Suprapubic skin (tissue), 4 donors: ENCODE results near the gene PRR7. TPM values are rescaled to one million over a fixed set of nuclear protein-coding genes. Genes with fewer than 3 reads are reported as not detected.

Experiments used
- DNase-seq, 2 donors: peaks; one replicate each; pipeline ENCODE4 v3.0.0-alpha.2; 2019; ENCODE audit warnings: low spot score in 2 of 2
- H3K27ac ChIP-seq: fragments of 200-600 bp; sonication (generic); one replicate; pipeline ENCODE4 v1.5.1; 2019
- H3K27me3 ChIP-seq: fragments of 200-600 bp; sonication (generic); one replicate; pipeline ENCODE4 v1.5.1; 2019
- H3K36me3 ChIP-seq: fragments of 200-600 bp; sonication (generic); one replicate; pipeline ENCODE4 v1.5.1; 2019
- H3K4me1 ChIP-seq: fragments of 200-600 bp; sonication (generic); one replicate; pipeline ENCODE4 v1.5.1; 2019
- H3K4me3 ChIP-seq: fragments of 200-600 bp; sonication (generic); one replicate; pipeline ENCODE4 v1.5.1; 2019; ENCODE audit warnings: mild to moderate bottlenecking
- H3K9me3 ChIP-seq: fragments of 200-600 bp; sonication (generic); one replicate; pipeline ENCODE4 v1.5.1; 2019
- CTCF ChIP-seq, 2 donors: fragments of 200-600 bp in 1 of 2; fragments of 450-650 bp in 1 of 2; sonication (generic) in 1 of 2; IDR thresholded peaks; one replicate each; pipeline ENCODE4 v1.5.1; 2016 to 2019; ENCODE audit warnings: antibody characterized with exemption in 2 of 2, mild to moderate bottlenecking in 1 of 2, moderate library complexity in 1 of 2
- EP300 ChIP-seq: sonication (generic); formaldehyde crosslinking; IDR thresholded peaks from one replicate; pipeline ENCODE4 v1.6.1; 2017; ENCODE audit warnings: antibody characterized with exemption
- POLR2A ChIP-seq, 2 donors: fragments of 450-650 bp; IDR thresholded peaks; one replicate each; pipeline ENCODE4 v1.6.1; 2017; ENCODE audit warnings: antibody characterized with exemption in 2 of 2, mild to moderate bottlenecking in 2 of 2, moderate library complexity in 2 of 2
- POLR2AphosphoS5 ChIP-seq, 3 donors: sonication (generic); formaldehyde crosslinking; IDR thresholded peaks; one replicate each; pipeline ENCODE4 v1.6.1; 2017; ENCODE audit warnings: antibody characterized with exemption in 3 of 3
- WGBS: methylation state at CpG from one replicate; pipeline ENCODE4 v1.1.5; 2018; 5-methylcytosine and 5-hydroxymethylcytosine counted together
- total RNA-seq, 4 donors: library from RNA; depleted of rRNA; stranded (reverse); fragments of >200 nt; gene quantifications; one replicate each; pipeline ENCODE4 v1.1.0, GENCODE V29; 2016

Gene PRR7
- total RNA-seq, 4 donors from 2014 or later = 5.7 to 9.8 (median 7.8) TPM

- TF ChIP-seq EP300 (no peak), CTCF (IDR thresholded peaks at IDR 0.05) (no peak), POLR2A (IDR thresholded peaks at IDR 0.05) (no peak), POLR2AphosphoS5 (IDR thresholded peaks at IDR 0.05) (no peak)
Observed at GRCh38 chr5:177444106-177445051, 2.2 kb upstream of the PRR7 start.

GRCh38 chr5:177445052-177445916 is 1.3 kb upstream of the PRR7 start:
- DNase-seq = no peak
- WGBS = 46% methylated on average over 10 of the region's 10 CpGs
- peaks cover 63% of the 10 kb centered on the region for H3K4me1 ChIP-seq

More at GRCh38 chr5:177444106-177445051, 2.2 kb upstream of the PRR7 start:
- Histone ChIP-seq H3K9me3 (no peaks in the 10 kb centered on the region), H3K4me3 (no peak overlapping the region), H3K36me3 (peaks cover 21% of the 10 kb centered on the region), H3K4me1 (peaks cover 54% of the 10 kb centered on the region), H3K27ac (no peak overlapping the region), H3K27me3 (no peaks in the 10 kb centered on the region)
- 34% methylated on average over 7 of the region's 7 CpGs for WGBS
- DNase-seq = peak in 1 of 2 donors; percentile 65

GRCh38 chr5:177445917-177446199 is 756 bp upstream of the PRR7 start:
- no peaks in the 10 kb centered on the region for H3K27me3 ChIP-seq
- no peak for TF ChIP-seq EP300
- no peak for TF ChIP-seq POLR2AphosphoS5 (IDR thresholded peaks at IDR 0.05)
- no peak for TF ChIP-seq CTCF (IDR thresholded peaks at IDR 0.05)
- no peak for TF ChIP-seq POLR2A (IDR thresholded peaks at IDR 0.05)
- H3K9me3 ChIP-seq = no peaks in the 10 kb centered on the region
- H3K4me3 ChIP-seq = peak overlapping the region; percentile 74
- no peak for DNase-seq
- peaks cover 14% of the 10 kb centered on the region for H3K36me3 ChIP-seq
- H3K27ac ChIP-seq = peak overlapping the region; percentile 53
- peaks cover 68% of the 10 kb centered on the region for H3K4me1 ChIP-seq
- 3% methylated on average over 8 of the region's 8 CpGs for WGBS

More at GRCh38 chr5:177445052-177445916, 1.3 kb upstream of the PRR7 start:
- H3K27ac ChIP-seq = no peak overlapping the region
- no peak overlapping the region for H3K4me3 ChIP-seq
- peaks cover 20% of the 10 kb centered on the region for H3K36me3 ChIP-seq
- TF ChIP-seq POLR2A (IDR thresholded peaks at IDR 0.05) = no peak
- TF ChIP-seq EP300 = no peak
- TF ChIP-seq POLR2AphosphoS5 (IDR thresholded peaks at IDR 0.05) = no peak
- TF ChIP-seq CTCF (IDR thresholded peaks at IDR 0.05) = no peak
- H3K27me3 ChIP-seq = no peaks in the 10 kb centered on the region
- H3K9me3 ChIP-seq = no peaks in the 10 kb centered on the region

GRCh38 chr5:177447066-177447610 is 524 bp downstream of the PRR7 start:
- Histone ChIP-seq H3K9me3 (no peaks in the 10 kb centered on the region), H3K4me3 (peak overlapping the region; percentile 74), H3K4me1 (peaks cover 70% of the 10 kb centered on the region), H3K36me3 (peaks cover 1% of the 10 kb centered on the region), H3K27ac (peak overlapping the region; percentile 53), H3K27me3 (no peaks in the 10 kb centered on the region)
- WGBS = no CpG with 5 or more reads among the region's 52 CpGs
- TF ChIP-seq POLR2A (IDR thresholded peaks at IDR 0.05) = no peak
- TF ChIP-seq EP300 = no peak
- no peak for TF ChIP-seq POLR2AphosphoS5 (IDR thresholded peaks at IDR 0.05)
- TF ChIP-seq CTCF (IDR thresholded peaks at IDR 0.05) = no peak
- peak in 1 of 2 donors; percentile 67 for DNase-seq
